Epidermal melanocyte (primary cell): ENCODE results near the gene GLS.

ENCODE experiments used
- DNase-seq: peaks from one replicate; pipeline ENCODE4 v3.0.0; 2011; ENCODE audit warnings: low spot score; ENCODE audit not compliant: insufficient read length

Gene GLS

GRCh38 chr2:190970160-190970559 lies 89.5 kb downstream of the GLS start:
- DNase-seq = no peak

- no peak for DNase-seq
Observed at GRCh38 chr2:190970873-190971506, 90.4 kb downstream of the GLS start.

DNA sequence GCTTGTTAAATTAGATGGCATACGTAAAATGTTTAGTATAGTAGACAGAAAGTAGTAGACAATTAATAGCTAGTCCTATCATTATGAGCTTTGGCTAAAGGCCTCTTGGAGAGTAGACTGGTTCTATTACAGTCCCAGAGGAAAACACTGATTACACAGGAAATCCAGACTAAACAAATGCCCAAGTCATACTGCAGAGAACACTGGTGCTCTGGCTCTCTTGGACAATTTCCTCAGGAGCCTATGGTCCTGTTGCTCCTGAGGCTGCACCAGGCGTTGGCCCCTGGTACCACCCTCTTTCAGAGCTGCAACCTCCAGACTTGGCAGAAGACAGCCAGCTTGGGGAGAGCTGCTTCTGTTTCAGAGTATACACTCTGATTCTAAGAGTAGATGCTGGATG lies 91.6 kb downstream of the GLS start:
- DNase-seq = no peak

DNA sequence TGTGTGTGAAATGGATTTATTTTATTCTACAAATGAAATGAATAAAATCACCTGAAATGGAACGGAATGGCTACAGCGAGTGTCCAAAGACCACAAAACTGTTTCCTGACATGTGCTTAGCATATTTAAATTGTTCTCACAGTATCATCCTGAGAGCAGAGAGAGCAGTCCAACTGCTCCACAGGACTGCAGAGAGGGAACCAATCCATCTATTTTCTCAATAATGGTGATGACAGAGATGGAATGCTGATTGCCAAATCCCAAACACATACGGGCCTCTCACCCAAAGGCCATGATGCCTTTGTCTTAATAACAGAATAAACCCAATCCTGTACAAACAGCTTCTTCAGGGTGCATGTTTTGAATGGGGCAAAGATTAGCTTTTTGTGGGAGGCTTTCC lies 92.2 kb downstream of the GLS start:
- no peak for DNase-seq

DNA sequence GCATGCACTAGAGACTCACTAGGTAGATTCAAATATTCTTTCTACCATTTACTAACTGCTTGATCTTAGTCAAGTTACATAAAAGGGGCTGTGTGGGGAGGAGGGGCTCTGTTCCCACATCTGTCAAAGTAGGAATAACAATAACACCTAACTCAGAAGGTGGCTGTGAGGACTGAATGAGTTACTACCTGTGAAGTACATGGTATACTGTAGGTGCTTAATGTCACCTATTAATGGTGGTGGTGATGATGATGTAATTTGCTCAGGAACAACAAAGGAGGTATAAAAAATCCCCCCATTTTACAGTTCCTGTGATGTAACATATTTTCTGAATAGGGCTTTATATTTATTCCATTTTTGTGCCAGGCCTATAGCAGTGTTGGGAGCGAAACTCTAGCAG lies 92.6 kb downstream of the GLS start:
- DNase-seq = no peak

GRCh38 chr2:190973726-190974628 lies 93.4 kb downstream of the GLS start:
- DNase-seq = no peak

DNA sequence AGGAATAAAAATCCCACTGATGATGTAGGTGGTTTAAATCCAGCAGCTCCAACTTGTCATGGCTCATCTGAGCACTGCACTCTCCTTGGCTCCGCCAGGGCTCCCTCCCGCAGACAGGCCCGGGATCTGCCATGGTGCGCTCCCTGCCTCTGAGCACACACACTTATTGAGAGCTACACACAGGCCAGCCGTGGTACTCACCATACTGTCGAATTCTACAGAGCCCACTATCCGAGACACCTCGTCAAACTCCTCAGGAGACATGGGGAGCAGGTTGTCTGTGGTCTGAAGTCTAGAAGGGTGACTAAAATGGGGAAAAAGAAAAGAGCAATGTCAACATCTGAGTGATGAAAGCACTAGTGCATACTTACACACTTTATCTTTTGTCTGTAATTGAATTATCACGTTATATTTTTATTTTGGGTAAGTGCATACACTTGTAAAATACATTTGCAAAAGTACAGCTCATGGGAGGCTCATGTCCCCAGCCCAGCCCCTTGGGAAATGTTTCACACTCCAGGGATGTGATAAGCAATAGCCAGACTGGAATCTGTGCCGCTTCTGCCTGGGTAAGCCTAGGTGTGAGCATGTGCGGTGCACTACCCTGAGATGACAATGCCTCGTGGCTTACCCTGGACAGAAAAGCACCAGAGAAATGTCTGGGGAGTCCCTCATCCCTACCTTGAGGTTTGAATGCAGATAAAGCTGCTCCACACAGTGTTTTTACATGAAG lies 94.2 kb downstream of the GLS start:
- DNase-seq = no peak

DNA sequence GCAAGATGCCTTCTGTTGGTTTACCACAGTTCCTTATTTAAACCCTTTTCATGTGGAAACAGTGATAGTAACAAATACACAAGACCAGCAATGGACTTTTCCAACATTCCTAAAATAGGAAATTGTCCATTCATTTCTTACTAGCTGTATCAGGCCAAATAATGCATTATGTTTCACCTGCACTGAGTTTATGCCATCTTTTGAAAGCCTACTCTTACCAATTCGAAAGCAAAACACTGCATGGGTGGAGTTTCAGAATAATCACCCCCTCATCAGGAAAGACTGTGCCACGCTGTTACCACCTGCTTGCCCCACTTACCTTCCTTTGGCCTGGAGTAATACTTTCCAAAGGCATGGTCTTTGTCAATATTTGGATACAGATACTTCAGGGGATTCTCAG lies 95.9 kb downstream of the GLS start:
- no peak for DNase-seq

DNA sequence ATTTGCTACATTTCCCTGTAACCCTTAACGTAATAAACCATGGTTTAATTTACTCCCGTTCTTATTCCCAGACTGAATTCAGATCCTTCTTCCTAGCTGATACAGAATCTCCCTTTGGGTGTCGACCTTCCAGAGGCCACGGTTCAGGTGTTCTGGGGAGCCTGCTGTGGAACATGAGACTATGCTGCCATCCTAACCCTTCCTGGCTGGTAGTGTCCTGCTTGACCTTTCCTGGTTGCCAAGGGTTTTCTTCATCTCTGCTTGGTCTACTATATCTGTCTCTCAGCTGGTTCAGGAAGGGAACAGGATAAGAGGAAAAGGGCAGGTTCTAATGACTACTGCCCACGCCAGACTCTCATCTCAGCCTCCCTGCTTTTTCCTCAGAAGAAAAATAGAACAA lies 96.9 kb downstream of the GLS start:
- no peak for DNase-seq

DNA sequence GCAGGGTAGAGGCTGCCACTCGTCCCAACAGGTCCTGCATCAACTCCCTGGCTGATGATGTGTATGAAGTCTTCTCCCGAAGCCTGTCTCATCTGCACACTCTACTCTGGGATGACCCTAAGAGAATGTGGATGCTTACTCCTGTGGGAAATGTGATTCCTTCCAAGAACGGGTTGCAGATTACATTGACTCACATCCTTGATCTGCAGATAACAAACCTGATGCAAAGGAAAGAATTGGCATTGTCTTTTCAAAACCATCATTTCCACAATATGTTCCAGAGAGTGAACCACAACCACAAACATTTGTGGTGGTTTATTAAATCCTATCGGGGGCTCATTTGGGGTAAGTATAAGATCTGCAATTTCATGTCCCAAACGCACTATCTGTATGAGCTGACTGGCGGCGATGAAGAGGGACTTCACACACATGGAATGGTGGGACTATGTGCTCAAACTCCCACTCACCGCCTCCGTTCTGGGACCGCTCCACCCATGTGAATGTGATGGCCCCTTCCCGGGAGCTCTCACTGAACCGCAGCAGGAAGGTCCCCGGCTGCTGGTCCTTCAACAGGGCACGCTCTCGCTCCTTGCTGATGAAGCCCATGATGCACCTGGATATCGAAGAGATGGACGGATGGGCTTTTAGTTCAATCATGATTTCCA lies 97.9 kb downstream of the GLS start:
- DNase-seq = no peak

DNA sequence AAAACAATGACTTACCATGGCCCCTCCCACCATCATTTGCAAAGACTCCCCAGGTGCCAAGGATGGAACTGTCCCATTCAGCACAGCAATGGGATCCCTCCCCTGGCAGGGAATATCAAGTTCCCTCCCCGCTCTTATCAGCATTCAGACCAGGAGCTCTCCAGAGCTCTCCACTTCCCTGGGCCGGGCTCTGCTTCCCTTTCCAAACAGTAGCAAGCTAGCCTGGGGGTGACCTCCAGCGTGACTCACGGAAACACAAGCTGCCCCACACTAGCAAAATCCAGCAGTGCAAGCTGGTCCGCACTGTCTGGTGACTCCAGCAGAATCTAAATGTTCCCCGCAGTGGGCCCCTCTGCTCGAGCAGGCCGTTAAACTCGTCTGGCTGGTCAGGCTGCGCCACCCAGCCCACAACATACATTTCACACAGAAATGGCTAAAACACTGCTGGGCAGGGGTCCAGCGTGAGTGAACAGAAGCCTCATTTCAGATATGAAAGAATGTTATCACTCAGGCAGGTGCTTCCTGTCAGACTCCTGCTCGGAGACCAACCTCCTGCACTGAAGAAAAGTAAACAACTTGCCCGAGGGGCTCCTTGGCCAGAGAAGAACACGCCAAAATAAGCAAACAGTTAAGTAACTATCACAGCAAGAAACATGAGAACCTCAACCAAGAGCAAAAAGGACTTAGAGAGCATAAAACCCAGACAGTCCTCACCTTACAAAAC lies 99.4 kb downstream of the GLS start:
- DNase-seq = no peak

DNA sequence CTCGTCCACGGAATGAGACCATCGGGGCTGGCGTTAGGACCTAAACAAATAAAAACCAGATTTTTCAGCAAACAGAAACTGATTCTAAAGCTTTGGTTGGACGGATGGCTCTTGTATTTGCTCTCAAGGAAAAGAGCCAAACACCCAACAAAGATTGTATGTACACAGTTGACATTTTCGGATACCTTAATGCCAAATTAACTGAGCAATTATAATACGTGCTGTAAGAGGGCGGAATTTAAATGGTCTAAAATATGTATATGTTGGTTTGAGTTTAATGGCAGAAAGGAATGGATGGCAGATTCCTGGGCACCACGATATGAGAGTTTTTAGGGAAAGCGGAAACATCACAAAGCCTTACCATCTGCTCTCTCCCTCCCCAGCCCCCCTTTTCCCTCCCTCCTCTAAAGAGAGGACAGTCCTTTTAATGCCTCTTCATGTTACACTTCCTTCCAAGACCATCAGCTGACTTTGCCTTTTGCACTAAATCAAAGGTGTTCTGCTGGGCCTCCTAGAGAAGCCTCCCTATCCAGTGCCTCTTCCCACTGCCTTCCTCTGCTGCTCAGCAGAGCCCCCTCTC lies 100.1 kb downstream of the GLS start:
- DNase-seq = no peak

GRCh38 chr2:190981333-190981732 lies 100.7 kb downstream of the GLS start:
- no peak for DNase-seq

DNA sequence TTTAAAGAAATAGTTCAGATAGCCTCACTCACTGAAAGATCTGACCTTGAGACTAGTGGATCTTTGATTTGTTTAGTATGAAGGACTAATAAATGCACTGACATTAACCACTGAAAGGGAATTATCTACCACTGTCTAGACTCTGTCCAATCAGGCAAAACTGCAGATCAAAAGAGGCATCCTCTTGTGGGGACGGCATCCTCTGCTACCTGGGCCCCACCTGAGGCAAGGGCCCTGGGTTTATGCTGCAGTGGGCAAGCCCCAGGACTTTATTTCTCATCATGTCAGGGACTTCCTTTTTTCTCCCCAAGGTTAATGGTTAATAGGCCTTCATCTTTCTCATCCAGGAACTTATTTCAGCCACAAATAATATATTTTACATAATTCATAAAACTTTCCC lies 101.1 kb downstream of the GLS start:
- DNase-seq = no peak

GRCh38 chr2:190982262-190983034 lies 101.8 kb downstream of the GLS start:
- no peak for DNase-seq

GRCh38 chr2:190984595-190984994 lies 104.0 kb downstream of the GLS start:
- DNase-seq = no peak

DNA sequence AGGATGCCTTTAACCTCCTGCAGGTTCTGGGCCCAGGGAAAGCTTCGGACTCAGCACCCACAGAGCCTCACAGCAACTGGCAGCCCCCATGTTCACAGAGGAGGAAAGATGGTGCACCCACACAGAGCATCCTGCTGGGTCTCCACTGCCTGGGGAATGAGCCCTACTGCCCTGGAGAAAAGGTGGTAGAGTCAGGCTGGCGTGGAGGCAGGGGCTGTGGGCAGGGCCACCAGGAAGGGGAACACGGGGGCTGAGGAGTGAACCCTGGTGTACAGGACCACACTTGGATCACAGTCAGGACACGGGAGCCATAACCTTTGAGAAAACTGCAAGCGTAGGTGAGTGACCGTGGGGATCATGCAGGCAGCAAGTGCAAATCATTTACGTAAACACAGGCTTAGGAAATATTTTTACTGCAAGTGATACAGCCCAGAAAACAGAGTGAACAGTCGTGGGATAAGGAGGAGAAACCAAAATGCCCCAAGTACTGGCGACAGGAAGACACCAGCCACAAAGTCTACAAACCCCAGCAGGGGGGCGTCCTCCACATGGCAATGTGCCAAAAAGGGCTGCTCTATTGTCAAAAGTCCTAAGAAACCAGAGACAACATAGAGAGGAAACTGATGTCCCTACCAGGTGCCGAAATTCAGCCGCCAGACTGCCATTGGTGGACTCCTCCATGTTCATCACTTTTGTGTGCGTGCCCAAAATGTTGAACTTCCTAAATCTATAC lies 105.8 kb downstream of the GLS start:
- no peak for DNase-seq

DNA sequence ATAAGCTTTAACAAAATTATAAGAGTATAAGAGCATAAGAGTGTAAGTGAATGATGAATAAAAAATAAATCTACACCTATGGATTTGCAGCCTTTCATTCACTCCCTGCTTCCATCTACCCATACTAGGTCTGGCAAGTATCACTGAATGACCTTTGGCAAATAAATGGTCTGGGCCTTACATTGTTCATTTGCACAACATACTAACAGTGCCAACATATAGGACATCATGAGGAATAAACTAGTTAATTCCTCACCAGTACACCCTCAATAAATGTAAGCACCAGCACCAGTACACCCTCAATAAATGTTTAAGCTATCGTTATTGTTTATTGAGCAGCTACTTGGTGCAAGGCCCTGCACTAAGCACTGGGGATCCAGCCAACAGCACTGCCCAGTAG lies 106.5 kb downstream of the GLS start:
- no peak for DNase-seq

- DNase-seq = no peak
Observed at GRCh38 chr2:190987938-190988337, 107.3 kb downstream of the GLS start.
